SIG-M5 treated with dmso at 0.1 percent for 504 hours (cell line): ENCODE data around the gene TMSB10.
"Not testable (repeated sequence)": the region's sequence is repeated elsewhere in the genome, so short reads cannot be mapped to it uniquely, and the experiment has no call there.

ENCODE experiments used
- DNase-seq: peaks from one replicate; lab custom pipeline; 2025; ENCODE audit not compliant: unreplicated experiment; lab: John Stamatoyannopoulos, UW

Gene TMSB10

GRCh38 chr2:84900971-84901370 lies 4.5 kb upstream of the TMSB10 start:
- DNase-seq = peak; percentile 34

DNA sequence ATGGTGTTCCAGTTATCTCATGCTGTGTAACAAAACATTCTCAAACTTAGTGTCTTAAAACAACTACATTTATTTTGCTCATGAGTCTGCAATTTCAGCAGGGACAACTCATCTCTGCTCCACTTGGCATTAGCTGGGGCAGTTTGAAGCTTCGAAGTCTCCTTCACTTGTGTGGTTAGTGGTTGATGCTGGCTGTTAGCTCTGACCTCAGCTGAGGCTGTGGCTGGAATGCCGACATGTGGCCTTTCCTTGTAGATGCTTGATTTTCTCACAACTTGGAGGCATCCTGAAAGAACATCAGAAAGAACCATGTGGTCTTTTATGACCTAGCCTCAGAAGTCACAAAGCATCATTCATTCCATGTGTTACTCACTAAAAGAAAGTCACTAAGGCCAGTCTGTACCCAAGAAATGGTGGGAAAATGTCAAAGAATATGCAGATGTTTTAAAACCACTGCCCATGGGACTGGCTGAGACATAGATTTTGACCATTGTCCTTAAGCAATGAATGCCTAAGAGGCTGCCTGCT lies 3.8 kb upstream of the TMSB10 start:
- DNase-seq = no peak

DNA sequence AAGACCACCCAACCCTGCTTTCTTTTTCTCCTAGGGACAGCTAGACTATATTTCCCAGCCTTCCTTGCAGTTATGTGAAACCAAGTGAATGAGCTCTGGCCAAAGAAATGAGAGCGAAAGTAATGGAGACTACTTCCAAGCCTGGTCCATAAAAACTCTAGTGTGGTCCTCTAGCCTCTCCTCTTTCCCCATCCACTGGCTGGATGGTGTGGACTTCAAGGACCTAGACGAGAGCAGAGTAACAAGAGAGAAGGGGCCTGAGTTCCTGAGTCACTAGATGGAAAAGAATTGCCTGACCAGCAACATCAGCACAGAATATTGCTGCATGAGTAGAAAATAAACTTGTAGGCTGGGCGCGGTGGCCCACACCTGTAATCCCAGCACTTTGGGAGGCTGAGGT lies 2.9 kb upstream of the TMSB10 start:
- DNase-seq = no peak

GRCh38 chr2:84904151-84904550 lies 1.3 kb upstream of the TMSB10 start:
- no peak for DNase-seq

DNA sequence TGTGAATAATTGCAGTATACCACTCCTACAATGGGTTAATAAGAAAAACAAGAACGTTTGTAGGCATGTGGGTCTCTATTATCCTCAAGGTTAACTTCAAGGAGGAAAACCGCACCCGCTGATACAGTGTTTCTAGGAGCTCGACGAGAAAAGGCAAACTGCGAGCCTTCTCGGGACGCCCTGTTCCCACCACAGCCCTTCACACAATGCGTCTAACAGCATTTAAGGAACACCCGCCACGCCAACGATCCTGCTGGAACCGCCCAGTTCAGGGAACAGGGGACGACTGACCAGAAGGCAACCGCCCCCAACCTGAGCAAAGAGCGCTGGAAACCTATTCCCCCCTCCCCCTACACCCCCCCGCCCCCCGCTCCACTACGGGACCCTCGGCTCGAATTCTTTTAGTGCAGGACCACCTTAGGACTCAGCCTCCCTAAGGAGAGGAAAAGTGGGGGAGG lies 710 bp upstream of the TMSB10 start:
- no peak for DNase-seq

GRCh38 chr2:84906108-84906899 lies 848 bp downstream of the TMSB10 start:
- peak; percentile 21 for DNase-seq

GRCh38 chr2:84906900-84907714 lies 1.7 kb downstream of the TMSB10 start:
- DNase-seq = peak; percentile 97

DNA sequence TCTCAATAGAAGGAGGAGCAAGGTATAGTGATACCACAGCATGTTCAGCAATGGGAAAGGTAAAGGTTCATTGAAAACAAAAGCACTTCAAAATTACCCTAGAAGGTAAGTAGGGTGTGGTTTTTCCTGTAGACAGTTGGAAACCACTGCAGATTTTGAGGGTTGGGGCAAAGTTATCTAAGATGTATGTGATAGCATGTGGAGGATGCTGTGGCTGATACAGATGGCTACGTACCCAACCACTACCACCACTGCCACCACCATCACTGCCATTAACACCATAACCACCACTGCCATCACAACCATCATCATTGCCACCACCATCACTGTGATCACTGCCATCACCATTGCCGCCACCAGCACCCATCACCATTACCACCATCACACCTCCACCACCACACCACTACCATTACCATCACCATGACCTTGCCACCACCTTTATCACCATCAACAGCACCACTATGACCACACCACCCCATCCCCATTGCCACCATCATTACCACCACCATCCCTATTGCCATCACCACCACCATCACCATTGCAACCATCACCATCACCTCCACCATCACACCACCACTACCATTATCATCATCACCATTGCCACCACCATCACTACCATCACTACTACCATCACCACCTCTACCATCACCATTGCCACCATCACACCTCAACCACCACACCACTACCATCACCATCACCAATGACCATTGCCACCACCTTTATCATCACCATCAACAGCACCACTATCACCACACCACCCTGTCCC lies 3.7 kb downstream of the TMSB10 start:
- DNase-seq = no peak

- DNase-seq = no peak
Observed at GRCh38 chr2:84911135-84911678, 5.8 kb downstream of the TMSB10 start.

- no peak for DNase-seq
Observed at GRCh38 chr2:84912984-84913383, 7.5 kb downstream of the TMSB10 start.

DNA sequence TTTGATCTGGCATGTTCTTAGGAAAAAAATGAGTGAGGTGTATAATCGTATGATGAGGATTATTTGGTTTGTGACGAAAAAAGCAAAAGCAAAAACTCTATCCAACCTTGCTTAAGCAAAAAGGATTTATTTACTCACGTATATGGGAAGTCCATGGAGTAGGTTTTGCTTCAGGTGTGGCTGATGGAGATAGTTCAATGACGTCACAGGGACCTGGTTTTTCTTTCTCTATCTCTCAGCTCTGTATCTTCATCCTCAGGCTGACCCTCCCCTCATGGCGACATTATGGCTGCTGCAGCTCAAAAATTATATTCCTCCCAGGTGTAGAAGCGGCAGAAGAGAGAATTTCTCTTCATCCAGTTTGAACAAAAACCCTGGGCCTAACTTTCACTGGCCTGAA lies 8.9 kb downstream of the TMSB10 start:
- DNase-seq = no peak

DNA sequence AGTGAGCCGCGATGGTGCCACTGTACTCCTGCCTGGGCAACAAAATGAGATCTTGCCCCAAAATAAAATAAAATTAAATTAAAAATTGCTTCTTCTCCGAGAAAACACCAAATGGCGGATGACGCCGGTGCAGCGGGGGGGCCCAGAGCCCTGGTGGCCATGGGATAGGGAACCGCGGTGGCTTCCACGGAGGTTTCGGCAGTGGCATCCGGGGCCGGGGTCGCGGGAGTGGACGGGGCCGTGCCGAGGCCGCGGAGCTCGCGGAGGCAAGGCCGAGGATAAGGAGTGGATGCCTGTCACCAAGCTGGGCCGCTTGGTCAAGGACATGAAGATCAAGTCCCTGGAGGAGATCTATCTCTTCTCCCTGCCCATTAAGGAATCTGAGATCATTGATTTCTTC lies 10.2 kb downstream of the TMSB10 start:
- DNase-seq = not testable (repeated sequence)

GRCh38 chr2:84917821-84918220 lies 12.4 kb downstream of the TMSB10 start:
- DNase-seq = not testable (repeated sequence)

DNA sequence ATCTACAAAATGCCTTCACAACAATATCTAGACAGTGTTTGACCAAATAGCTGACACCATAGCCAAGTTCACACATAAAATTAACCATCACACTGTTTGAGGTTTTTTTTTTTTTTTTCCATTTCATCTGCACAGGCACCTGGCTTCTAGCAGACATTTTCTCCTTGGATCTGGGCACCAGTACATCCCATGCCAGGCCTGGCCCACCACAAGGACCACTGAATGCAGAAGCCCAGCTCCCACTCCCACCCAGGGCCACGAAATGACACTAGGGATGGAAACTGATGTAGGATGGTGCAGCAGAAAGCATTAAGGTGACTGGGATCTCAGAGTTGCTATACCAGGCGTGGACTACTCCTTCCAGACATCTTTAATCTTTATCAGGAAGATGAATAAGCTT lies 13.0 kb downstream of the TMSB10 start:
- no peak for DNase-seq

DNA sequence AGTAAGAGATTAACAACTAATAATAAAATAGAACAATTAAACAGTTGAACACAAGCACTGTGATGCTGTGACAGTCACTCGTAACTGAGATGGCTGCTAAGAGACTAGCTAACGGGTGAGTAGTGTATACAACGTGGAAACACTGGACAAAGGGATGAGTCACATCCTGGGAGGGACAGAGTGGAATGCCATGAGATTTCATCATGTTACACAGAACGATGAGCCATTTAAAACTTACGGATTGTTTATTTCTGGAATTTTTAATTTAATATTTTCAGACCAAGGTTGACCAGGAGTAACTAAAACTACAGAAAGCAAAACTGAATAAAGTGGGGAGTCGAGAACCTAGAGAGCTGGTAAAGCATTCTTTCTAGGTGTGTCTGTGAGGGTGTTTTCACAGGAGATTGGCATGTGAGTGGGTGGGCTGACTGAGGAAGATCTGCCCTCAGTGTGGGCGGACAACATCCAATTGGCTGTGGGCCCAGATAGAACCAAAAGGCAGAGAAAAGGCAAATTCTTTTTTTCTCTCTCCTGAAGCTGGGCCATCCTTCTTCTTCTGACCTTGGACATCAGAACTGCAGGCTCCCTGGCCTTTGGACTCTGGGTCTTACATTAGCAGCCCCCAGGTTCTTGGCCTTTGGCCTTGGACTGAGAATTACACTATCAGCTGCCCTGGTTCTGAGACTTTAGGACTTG lies 14.6 kb downstream of the TMSB10 start:
- peak; percentile 36 for DNase-seq

GRCh38 chr2:84923009-84923408 lies 17.6 kb downstream of the TMSB10 start:
- DNase-seq = no peak

GRCh38 chr2:84924173-84925106 lies 19.0 kb downstream of the TMSB10 start:
- DNase-seq = no peak

- no peak for DNase-seq
Observed at GRCh38 chr2:84925336-84925723, 19.9 kb downstream of the TMSB10 start.

DNA sequence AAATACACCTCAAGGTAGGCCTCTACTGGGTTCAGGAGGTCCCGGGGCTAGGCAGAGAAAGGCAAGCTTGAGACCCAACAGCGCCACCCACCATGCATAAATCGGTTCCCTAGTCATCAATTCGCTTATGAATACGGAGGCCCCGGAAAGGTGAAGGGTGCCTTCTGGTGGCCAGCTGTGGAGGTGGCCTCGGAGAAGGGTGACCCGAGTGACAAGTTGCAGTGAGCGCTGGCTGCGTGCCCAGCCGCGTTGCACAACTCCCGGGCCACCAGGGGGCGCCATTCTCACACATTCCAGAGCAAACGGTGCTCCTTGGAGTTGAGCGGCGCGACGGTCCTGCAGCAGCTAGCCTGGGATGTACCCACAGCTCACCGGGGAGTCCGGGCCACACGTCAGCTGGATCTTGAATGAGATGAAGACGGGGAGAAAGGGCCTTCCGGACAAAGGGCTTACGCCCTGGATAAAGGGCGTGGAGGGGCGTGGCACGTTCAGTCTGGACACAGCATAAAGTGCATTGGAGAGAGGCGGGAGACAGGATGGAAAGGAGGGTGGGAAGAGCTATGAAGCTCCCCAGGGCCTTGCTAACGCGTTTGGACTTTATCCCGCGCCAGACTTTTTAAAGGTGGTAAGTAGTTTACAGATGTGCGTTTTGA lies 20.4 kb downstream of the TMSB10 start:
- DNase-seq = peak; percentile 95
